Thyroid gland (tissue), 4 donors: ENCODE data around the gene HOXD8. TPM values are rescaled to one million over a fixed set of nuclear protein-coding genes. Genes with fewer than 3 reads are reported as not detected.

Experiments used
- DNase-seq, 2 donors: peaks; one replicate each; pipeline ENCODE4 v3.0.0-alpha.2; 2019
- H3K27ac ChIP-seq, 3 donors: fragments of 200-600 bp; sonication (generic); 1 replicate in 2 of 3; 2 replicates in 1 of 3; pipeline ENCODE4 v1.5.1; 2016 to 2019; ENCODE audit warnings: mild to moderate bottlenecking in 1 of 3, moderate library complexity in 1 of 3
- H3K27me3 ChIP-seq: fragments of 200-600 bp; sonication (generic); one replicate; pipeline ENCODE4 v1.5.1; 2019
- H3K36me3 ChIP-seq, 2 donors: fragments of 200-600 bp; sonication (generic); one replicate each; pipeline ENCODE4 v1.5.1; 2016 to 2019
- H3K4me1 ChIP-seq, 2 donors: fragments of 200-600 bp; sonication (generic); one replicate each; pipeline ENCODE4 v1.5.1; 2017 to 2019
- H3K4me3 ChIP-seq, 3 donors: fragments of 200-600 bp; sonication (generic); replicated peaks in 1 of 3; 1 replicate in 2 of 3; 2 replicates in 1 of 3; pipeline ENCODE4 v1.5.1; 2016; ENCODE audit warnings: mild to moderate bottlenecking in 1 of 3
- H3K9me3 ChIP-seq: fragments of 200-600 bp; sonication (generic); one replicate; pipeline ENCODE4 v1.5.1; 2017
- CTCF ChIP-seq, 6 experiments: fragments of 200-600 bp in 3 of 6; fragments of 450-650 bp in 3 of 6; sonication (generic) in 3 of 6; IDR thresholded peaks; one replicate each; pipeline ENCODE4 v1.5.1; 2016 to 2019; ENCODE audit warnings: antibody characterized with exemption in 6 of 6, mild to moderate bottlenecking in 2 of 6, inconsistent platforms in 1 of 6, moderate library complexity in 1 of 6
- POLR2A ChIP-seq, 2 donors: fragments of 450-650 bp; IDR thresholded peaks; one replicate each; pipeline ENCODE4 v1.6.1; 2017; ENCODE audit warnings: antibody characterized with exemption in 2 of 2, mild to moderate bottlenecking in 2 of 2, moderate library complexity in 1 of 2
- WGBS, 2 donors: methylation state at CpG; one replicate each; pipeline ENCODE4 v1.1.5; 2017; 5-methylcytosine and 5-hydroxymethylcytosine counted together
- intact Hi-C: fragments of 100-400 bp; cut with DNase I; formaldehyde crosslinking; loops from one replicate; pipeline ENCODE4 v1.15.1; 2023
- total RNA-seq, 4 donors: library from RNA; depleted of rRNA; stranded (reverse); fragments of >200 nt; gene quantifications; one replicate each; pipeline ENCODE4 v1.2.3, GENCODE V29; 2016

Gene HOXD8
- total RNA-seq, 4 donors from 2014 or later, result 4.1 to 24.9 (median 9.9) TPM

DNA sequence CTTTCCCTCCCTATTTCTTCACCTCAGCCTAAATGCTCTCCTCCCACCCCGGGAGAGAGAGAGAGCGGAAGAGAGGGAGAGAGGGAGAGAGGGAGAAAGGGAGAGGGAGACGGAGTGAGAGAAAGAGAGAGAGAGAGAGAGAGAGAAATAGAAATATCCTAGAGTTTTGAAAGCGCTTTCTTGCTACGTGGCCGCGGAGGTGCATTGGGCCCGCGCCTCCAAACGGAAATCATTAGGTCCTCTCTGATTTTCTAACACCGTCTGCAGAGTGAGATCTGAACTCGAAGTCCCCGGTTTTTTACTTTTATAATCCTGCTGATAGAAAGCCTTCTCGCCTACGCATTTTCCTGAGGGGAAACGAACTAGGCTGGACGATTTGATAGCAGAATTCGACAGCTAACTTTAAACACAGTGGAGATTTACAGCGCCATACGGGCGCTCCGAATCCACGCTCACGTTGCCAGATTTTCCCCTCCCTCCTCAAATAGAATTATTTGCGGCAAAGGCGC, 44.8 kb upstream of the HOXD8 start:
- Histone ChIP-seq H3K4me3 (no peak overlapping the region), H3K4me1 (peaks cover 8 to 22% of the 10 kb centered on the region in 2 donors), H3K9me3 (no peaks in the 10 kb centered on the region), H3K36me3 (no peaks in the 10 kb centered on the region), H3K27me3 (peaks cover 89% of the 10 kb centered on the region), H3K27ac (no peak overlapping the region)
- TF ChIP-seq CTCF (IDR thresholded peaks at IDR 0.05) (no peak), POLR2A (IDR thresholded peaks at IDR 0.05) (no peak)
- 7 to 8% methylated on average over 26 of the region's 26 CpGs for WGBS, 2 donors
- no peak for DNase-seq
- intact Hi-C loops, result loop anchor here (10.0 kb wide), 1 partner anchor 720 kb away; no protein-coding TSS in a partner anchor

- Histone ChIP-seq H3K4me3 (no peak overlapping the region), H3K9me3 (no peaks in the 10 kb centered on the region), H3K27me3 (peaks cover 91% of the 10 kb centered on the region), H3K4me1 (peaks cover 8 to 18% of the 10 kb centered on the region in 2 donors), H3K27ac (no peak overlapping the region), H3K36me3 (no peaks in the 10 kb centered on the region)
- TF ChIP-seq CTCF (IDR thresholded peaks at IDR 0.05), result no peak
- TF ChIP-seq POLR2A (IDR thresholded peaks at IDR 0.05), result no peak
- intact Hi-C loops, result loop anchor here (10.0 kb wide), 1 partner anchor 720 kb away; no protein-coding TSS in a partner anchor
- 7% methylated on average over 21 to 30 of the region's 40 CpGs for WGBS, 2 donors
- DNase-seq, result no peak
These were observed 44.3 kb upstream of the HOXD8 start for GRCh38 chr2:176085120-176085788.

- 3 to 6% methylated on average over 38 to 43 of the region's 46 CpGs for WGBS, 2 donors
- no peak for TF ChIP-seq POLR2A (IDR thresholded peaks at IDR 0.05)
- peak in 2 of 6 experiments; percentile 15 to 23 for TF ChIP-seq CTCF (IDR thresholded peaks at IDR 0.05)
- H3K4me3 ChIP-seq, result no peak overlapping the region
- H3K36me3 ChIP-seq, result no peaks in the 10 kb centered on the region
- peaks cover 90% of the 10 kb centered on the region for H3K27me3 ChIP-seq
- DNase-seq, result no peak
- H3K9me3 ChIP-seq, result no peaks in the 10 kb centered on the region
- intact Hi-C loops, result loop anchor here (10.0 kb wide), 1 partner anchor 721 kb away; no protein-coding TSS in a partner anchor
- H3K4me1 ChIP-seq, result peaks cover 8 to 15% of the 10 kb centered on the region in 2 donors
- no peak overlapping the region for H3K27ac ChIP-seq
These were observed 43.4 kb upstream of the HOXD8 start for GRCh38 chr2:176085861-176086771.

DNA sequence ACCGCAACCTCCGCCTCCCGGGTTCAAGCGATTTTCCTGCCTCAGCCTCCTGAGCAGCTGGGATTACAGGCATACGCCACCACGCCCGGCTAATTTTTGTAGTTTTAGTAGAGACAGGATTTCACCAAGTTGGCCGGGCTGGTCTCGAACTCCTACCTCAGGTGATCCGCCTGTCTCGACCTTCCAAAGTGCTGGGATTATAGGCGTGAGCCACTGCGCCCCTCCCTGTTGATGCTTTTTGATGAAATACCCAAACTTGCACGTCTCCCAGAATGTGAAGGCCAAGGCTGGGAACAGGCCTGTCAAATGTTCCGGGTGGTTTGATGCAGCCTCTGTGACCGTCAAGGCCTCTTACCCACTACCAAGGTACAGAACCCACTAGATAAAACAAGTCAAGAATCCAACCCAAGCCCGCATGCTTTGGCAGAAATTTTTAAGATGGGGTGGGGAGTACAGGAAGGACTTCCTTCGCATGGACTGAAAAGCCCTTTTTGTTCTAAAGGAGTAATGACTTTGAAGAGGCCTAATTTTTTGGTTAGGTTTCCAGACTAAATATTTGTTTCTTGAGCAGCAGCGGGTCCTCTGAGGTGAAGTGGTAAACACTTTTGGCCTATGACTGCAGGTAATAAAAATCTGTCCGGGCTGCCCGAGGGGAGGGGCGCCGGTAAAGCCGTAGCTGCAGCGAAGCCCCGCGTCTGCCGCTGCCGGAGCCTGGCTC, 42.0 kb upstream of the HOXD8 start:
- Histone ChIP-seq H3K9me3 (no peaks in the 10 kb centered on the region), H3K4me1 (peaks cover 8 to 19% of the 10 kb centered on the region in 2 donors), H3K36me3 (no peaks in the 10 kb centered on the region), H3K4me3 (no peak overlapping the region), H3K27me3 (peaks cover 91% of the 10 kb centered on the region), H3K27ac (no peak overlapping the region)
- DNase-seq, result no peak
- WGBS, 2 donors, result 26 to 27% methylated on average over 28 to 29 of the region's 29 CpGs
- TF ChIP-seq CTCF (IDR thresholded peaks at IDR 0.05), result no peak
- TF ChIP-seq POLR2A (IDR thresholded peaks at IDR 0.05), result no peak
- intact Hi-C loops, result loop anchor here (10.0 kb wide), 1 partner anchor 723 kb away; no protein-coding TSS in a partner anchor
